ENCODE measurements around the gene SHC1.
"Not testable (repeated sequence)": the region's sequence is repeated elsewhere in the genome, so short reads cannot be mapped to it uniquely, and the experiment has no call there.

Gene SHC1

DNA sequence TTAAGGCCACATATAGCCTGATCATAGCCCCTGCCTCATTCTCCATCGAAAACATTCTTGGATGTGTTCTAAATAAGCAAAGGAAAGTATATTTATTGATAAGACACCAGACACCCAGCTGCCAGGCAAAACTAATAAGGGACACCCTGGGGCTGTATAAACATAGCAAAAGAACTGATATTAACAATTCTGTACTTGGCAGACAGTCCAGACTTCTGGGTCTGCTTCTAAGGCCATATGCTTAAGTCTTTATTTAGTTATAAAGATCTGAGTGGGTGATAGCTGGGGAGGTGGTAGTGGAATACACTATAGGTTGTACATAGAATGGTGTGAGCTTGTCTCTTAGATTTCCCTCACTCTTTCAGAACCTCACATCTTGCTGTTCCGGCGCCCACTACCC lies 7.8 kb upstream of the SHC1 start:
- Histone ChIP-seq H3K36me3 (peaks cover 14% of the 10 kb centered on the region), H3K9me3 (no peaks in the 10 kb centered on the region), H3K4me1 (peaks cover 22% of the 10 kb centered on the region), H3K27me3 (no peaks in the 10 kb centered on the region), H3K4me3 (ENCODE audit: low read depth, low read length) (peak overlapping the region; percentile 15; the same call in 1 of the 2 replicates)
- no peak for TF ChIP-seq CTCF (IDR thresholded peaks at IDR 0.05; ENCODE audit: low read depth, low read length)
- peak; percentile 62 for DNase-seq

GRCh38 chr1:154977762-154978161 lies 7.2 kb upstream of the SHC1 start:
- DNase-seq, H3K9me3 ChIP-seq, H3K27me3 ChIP-seq: not testable (repeated sequence)
- peak overlapping the region; percentile 15 for H3K4me3 ChIP-seq (ENCODE audit: low read depth, low read length)
- peaks cover 14% of the 10 kb centered on the region for H3K36me3 ChIP-seq
- H3K4me1 ChIP-seq: peaks cover 22% of the 10 kb centered on the region

DNA sequence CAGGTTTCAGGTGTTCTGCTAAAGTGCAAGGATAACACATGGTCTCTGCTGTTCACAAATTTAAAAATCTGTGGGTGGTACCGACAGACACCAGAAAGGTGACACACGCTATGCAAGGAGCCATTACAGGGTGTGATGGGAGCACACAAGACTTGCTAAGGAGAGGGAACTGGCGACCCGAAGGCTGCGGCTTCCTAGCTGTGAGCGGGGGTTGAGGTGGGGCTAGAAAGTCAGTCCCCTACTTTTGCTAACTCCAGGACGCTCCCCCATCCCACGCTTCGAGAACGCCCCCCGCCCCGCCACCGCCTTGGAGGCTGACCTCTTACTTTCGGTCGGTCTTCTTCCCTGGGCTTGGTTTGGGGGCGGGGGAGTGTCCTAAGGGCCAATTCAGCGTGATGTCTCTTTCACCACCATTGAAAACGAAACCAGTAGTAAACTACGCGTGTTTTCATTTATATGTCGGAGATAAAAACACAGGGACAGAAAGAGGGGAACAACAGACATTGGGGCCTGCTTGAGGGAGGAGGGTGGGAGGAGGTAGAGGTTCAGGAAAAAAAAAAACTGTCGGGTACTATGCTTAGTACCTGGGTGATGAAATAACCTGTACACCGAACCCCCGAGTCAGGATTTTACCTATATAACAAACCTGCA lies 5.0 kb upstream of the SHC1 start:
- no peak for DNase-seq
- Histone ChIP-seq H3K27me3 (no peaks in the 10 kb centered on the region), H3K4me1 (peaks cover 26% of the 10 kb centered on the region), H3K9me3 (no peaks in the 10 kb centered on the region), H3K4me3 (ENCODE audit: low read depth, low read length) (peak overlapping the region; percentile 85), H3K36me3 (peaks cover 14% of the 10 kb centered on the region)
- no peak for TF ChIP-seq CTCF (IDR thresholded peaks at IDR 0.05; ENCODE audit: low read depth, low read length)

DNA sequence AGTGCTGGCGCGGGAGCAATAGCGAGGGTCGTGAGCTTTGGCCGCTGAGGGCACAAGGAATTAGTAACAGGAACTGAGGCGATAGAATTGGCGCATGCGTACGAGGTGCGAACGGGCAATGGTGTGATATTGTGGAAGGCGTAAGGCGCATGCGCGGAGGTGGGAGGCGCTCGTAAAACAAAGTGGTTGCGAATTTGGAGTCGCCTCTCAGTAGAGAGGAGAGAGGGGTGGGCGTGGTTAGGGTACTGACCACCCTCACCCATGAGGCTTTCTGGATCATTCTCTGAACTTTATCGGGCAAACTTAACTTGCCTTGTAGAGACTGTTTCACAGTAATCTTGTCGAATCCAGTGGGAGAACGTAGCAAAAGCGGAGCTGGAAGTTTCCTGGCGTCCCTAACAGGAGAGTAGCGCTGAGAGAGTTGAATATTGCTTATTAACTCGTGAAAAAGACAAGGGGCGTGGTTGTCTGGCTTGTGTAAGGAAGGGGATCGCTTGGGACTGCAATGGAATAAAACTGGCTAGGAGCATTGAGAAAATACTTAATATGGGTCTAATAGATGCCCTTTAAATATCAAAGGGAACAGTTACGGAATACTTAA lies 4.4 kb upstream of the SHC1 start:
- no peak for TF ChIP-seq CTCF (IDR thresholded peaks at IDR 0.05; ENCODE audit: low read depth, low read length)
- H3K4me1 ChIP-seq: peaks cover 26% of the 10 kb centered on the region

GRCh38 chr1:154974102-154974807 lies 3.7 kb upstream of the SHC1 start, which contains the start of gene CKS1B:
TSS of gene CKS1B (plus strand) at chr1:154974681. CDS start at chr1:154974746, 65 bp downstream.
- peaks cover 24% of the 10 kb centered on the region for H3K4me1 ChIP-seq
- H3K36me3 ChIP-seq: peaks cover 3% of the 10 kb centered on the region
- peak within 1 kb of the TSS; percentile 85 for H3K4me3 ChIP-seq (ENCODE audit: low read depth, low read length)
- no peaks in the 10 kb centered on the region for H3K9me3 ChIP-seq
- no peak for TF ChIP-seq CTCF (IDR thresholded peaks at IDR 0.05; ENCODE audit: low read depth, low read length)
- DNase-seq: peak; percentile 98
- no peaks in the 10 kb centered on the region for H3K27me3 ChIP-seq

More for the DNA sequence above, 4.4 kb upstream of the SHC1 start:
- H3K36me3 ChIP-seq: peaks cover 9% of the 10 kb centered on the region
- no peaks in the 10 kb centered on the region for H3K27me3 ChIP-seq
- peak overlapping the region; percentile 85 for H3K4me3 ChIP-seq (ENCODE audit: low read depth, low read length)
- no peaks in the 10 kb centered on the region for H3K9me3 ChIP-seq
- peak; percentile 94 for DNase-seq

DNA sequence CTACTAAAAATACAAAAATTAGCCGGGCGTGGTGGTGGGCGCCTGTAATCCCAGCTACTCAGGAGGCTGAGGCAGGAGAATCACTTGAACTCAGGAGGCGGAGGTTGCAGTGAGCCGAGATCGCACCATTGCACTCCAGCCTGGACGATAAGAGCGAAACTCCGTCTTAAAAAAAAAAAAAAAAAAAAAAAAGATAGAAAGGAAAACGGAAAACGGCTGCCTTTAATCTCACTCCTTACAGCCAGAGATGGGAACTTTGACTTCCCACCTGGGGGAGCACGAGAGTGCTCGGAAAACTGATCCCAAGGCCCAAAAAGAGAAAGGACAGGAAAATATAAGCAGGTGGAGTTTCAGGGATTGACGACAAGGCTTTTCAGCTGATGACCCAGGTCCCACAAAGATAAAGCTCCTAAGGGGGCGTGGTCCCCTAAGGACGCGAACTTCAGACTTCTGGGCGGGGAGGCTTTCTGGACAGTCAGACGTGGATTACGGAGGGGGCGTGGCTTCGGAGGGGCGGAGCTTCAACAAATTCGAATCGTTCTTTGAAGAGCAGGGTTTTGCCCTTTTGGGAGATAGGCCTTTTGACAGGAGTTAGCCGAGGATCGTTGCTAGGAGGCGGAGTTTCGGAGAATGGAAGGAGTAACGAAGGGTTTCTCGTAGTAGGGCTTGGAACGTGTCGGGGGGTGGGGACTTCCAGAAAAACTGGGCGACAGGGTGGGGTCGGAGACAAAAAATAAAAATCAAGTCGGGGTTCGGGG lies 3.0 kb upstream of the SHC1 start:
- DNase-seq: peak; percentile 97
- H3K27me3 ChIP-seq: no peaks in the 10 kb centered on the region
- peaks cover 26% of the 10 kb centered on the region for H3K4me1 ChIP-seq
- H3K9me3 ChIP-seq: no peaks in the 10 kb centered on the region
- peak overlapping the region; percentile 85 for H3K4me3 ChIP-seq (ENCODE audit: low read depth, low read length)
- H3K36me3 ChIP-seq: no peaks in the 10 kb centered on the region; the same call in 1 of the 2 replicates
- TF ChIP-seq CTCF (IDR thresholded peaks at IDR 0.05; ENCODE audit: low read depth, low read length): peak; percentile 22; the same call in 1 of the 2 replicates
